ENCODE measurements around the gene PTTG2. TPM values are rescaled to one million over a fixed set of nuclear protein-coding genes. Genes with fewer than 3 reads are reported as not detected.

The PTTG2 gene
- polyA plus RNA-seq, 4 donors, result 0.09 TPM; not detected in 3

DNA sequence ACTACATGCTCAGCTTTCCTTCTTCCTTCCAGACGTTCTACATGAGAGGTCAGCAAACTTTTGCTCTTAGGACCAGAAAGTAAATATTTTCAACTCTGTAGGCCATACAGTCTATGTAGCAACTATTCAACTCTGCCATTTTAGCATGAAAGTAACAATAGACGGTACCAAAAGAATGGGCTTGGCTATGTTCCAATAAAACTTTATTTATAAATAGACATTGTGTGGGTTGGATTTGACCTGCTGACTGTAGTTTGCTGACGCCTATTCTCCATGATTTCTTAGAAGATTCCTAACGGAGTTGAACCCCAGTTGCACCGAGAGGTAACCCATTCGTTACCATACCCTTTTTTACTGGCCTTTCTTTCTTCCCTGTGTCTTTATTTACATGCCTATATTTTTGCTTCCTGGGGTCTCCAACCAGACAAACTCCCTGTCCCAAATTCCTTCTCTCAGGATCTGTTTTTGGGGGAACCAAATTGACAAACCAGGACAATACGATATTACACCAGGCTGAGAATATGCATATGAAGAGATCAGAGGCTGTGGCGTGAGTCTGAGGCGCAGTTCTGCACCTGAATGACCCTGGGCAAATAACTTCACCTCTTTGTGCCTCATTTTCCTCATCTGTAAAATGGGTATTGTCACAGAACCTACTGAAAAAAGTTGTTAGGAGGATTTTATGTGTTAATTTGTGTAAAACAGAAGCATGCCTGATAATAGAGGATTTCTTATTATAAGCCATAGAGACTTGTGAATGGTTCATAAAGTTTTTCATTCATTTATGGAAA is 10.4 kb upstream of the PTTG2 start:
- WGBS, 3 donors, result 81 to 94% (median 87%) methylated on average over 9 of the region's 9 CpGs

DNA sequence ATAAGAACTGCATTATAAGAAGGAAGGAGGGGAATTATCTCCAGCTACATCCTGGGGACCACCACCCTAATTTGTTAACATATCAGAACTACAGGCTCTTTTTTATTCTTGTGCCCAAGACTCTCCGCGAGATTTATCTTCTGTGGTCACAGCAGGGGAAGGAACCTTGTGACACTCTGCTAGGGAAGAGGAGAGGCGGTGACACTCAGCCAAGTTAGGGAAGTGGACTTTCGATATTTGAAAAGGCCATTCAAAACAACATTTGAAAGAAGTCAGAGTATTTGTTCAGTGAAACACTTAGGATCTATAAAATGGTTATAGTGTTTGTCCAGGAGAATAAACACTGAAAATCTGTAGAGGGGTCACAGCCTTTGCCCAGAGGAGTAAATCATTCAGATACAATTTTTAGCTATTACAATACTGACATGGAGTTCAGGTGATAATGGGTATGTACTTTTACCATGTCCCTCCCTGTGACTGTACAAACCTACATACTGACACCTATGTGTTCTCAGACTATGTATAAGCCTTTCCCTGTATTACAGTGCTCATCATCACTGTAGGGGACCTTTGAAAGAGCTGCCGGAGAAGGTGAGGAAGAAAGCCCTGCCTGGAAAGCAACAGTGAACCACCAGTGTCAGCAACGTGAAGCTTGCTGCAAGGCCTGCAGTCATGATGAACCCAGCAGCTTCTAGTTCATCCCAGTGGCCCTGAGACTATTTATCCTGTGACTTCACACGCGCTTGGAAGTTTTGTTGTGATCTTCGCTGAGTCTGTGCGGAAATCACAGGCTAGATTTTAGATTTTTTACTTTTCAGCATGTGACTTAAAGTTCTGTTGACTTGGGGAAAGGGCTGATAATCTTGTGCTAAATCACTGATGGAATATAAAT is 8.5 kb upstream of the PTTG2 start:
- Histone ChIP-seq H3K27me3 (ENCODE audit: control insufficient read depth in 3 of 3, insufficient read depth in 3 of 3, low read length in 3 of 3) (no peaks in the 10 kb centered on the region), H3K27ac (ENCODE audit: low read depth in 1 of 3, low read length in 2 of 3) (no peak overlapping the region), H3K9me3 (ENCODE audit: control insufficient read depth in 2 of 2, insufficient read depth in 1 of 2, low read depth in 1 of 2, low read length in 1 of 2) (no peaks in the 10 kb centered on the region), H3K4me3 (ENCODE audit: low read depth in 1 of 3, low read length in 3 of 3) (no peak overlapping the region), H3K36me3 (ENCODE audit: control insufficient read depth in 3 of 3, insufficient read depth in 2 of 3, low read depth in 1 of 3, low read length in 3 of 3) (no peaks in the 10 kb centered on the region), H3K4me1 (ENCODE audit: control insufficient read depth in 3 of 3, insufficient read depth in 2 of 3, low read depth in 1 of 3, low read length in 2 of 3) (no peaks in the 10 kb centered on the region)
- FAIRE-seq (no peak), DNase-seq (no peak)
- WGBS, 3 donors, result 82 to 91% (median 90%) methylated on average over 10 of the region's 10 CpGs

More for the DNA sequence above, 10.4 kb upstream of the PTTG2 start:
- FAIRE-seq (no peak), DNase-seq (no peak)
- no peak overlapping the region for H3K27ac ChIP-seq (ENCODE audit: low read depth in 1 of 3, low read length in 2 of 3)
- H3K27me3 ChIP-seq (ENCODE audit: control insufficient read depth in 3 of 3, insufficient read depth in 3 of 3, low read length in 3 of 3), result no peaks in the 10 kb centered on the region
- no peak overlapping the region for H3K4me3 ChIP-seq (ENCODE audit: low read depth in 1 of 3, low read length in 3 of 3)
- no peaks in the 10 kb centered on the region for H3K4me1 ChIP-seq (ENCODE audit: control insufficient read depth in 3 of 3, insufficient read depth in 2 of 3, low read depth in 1 of 3, low read length in 2 of 3)
- no peaks in the 10 kb centered on the region for H3K9me3 ChIP-seq (ENCODE audit: control insufficient read depth in 2 of 2, insufficient read depth in 1 of 2, low read depth in 1 of 2, low read length in 1 of 2)
- H3K36me3 ChIP-seq (ENCODE audit: control insufficient read depth in 3 of 3, insufficient read depth in 2 of 3, low read depth in 1 of 3, low read length in 3 of 3), result no peaks in the 10 kb centered on the region

DNA sequence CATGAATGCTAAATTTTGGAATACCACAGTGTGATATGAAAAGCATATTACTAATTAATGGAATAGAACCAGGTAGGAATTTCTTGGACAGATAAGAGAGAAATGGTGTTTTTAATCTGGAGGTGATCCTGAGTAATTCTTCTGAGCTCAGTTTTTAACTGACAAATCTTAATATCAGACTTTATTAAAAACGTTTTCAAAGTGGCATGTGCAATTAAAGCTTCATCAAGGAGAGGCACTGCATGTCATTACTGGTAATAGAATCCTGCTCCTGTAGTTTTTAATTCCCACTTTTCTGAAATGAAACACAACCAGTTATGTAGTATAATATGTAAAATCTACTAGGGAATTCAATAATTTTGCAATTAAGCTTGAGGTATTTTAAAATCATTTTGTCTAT is 7.0 kb upstream of the PTTG2 start:
- Histone ChIP-seq H3K36me3 (ENCODE audit: control insufficient read depth in 3 of 3, insufficient read depth in 2 of 3, low read depth in 1 of 3, low read length in 3 of 3) (no peaks in the 10 kb centered on the region), H3K27ac (ENCODE audit: low read depth in 1 of 3, low read length in 2 of 3) (no peak overlapping the region), H3K4me1 (ENCODE audit: control insufficient read depth in 3 of 3, insufficient read depth in 2 of 3, low read depth in 1 of 3, low read length in 2 of 3) (no peaks in the 10 kb centered on the region), H3K27me3 (ENCODE audit: control insufficient read depth in 3 of 3, insufficient read depth in 3 of 3, low read length in 3 of 3) (no peaks in the 10 kb centered on the region), H3K4me3 (ENCODE audit: low read depth in 1 of 3, low read length in 3 of 3) (no peak overlapping the region), H3K9me3 (ENCODE audit: control insufficient read depth in 2 of 2, insufficient read depth in 1 of 2, low read depth in 1 of 2, low read length in 1 of 2) (no peaks in the 10 kb centered on the region)
- DNase-seq (no peak), FAIRE-seq (no peak)
- WGBS, 3 donors, result 37 to 44% (median 43%) methylated on average over 1 of the region's 1 CpG

DNA sequence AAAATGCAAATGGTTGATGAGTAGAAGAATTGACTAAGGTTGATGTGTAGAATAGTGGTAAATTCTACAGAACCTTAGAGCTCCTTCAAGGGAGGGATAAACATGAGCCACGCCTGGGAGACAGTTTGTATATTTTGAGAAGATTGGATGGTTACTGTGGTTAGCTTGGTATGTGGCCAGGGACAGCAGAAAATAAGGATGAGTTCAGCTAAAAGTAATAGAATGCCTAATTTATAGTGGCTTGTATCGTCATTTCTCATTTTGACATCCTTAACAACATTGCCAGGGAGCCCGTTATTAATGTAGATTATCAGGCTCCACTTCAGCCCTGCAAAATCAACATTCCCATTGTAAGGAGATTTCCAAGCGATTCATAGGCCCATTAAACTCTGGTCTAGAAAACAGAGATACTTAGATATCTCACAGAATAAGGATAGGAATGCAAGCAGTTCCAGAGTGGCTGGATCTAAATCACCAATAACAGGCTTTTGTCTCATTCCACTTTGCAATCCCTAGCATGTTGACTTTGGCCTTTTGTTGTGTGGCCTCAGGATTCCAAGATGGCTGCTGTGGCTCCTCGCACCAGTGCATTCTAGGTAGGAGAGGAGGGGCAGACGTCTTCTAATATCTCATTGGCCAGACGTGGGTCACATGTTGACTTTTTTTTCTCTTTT is 6.4 kb upstream of the PTTG2 start:
- FAIRE-seq (no peak), DNase-seq (no peak)
- Histone ChIP-seq H3K4me3 (ENCODE audit: low read depth in 1 of 3, low read length in 3 of 3) (no peak overlapping the region), H3K9me3 (ENCODE audit: control insufficient read depth in 2 of 2, insufficient read depth in 1 of 2, low read depth in 1 of 2, low read length in 1 of 2) (no peaks in the 10 kb centered on the region), H3K4me1 (ENCODE audit: control insufficient read depth in 3 of 3, insufficient read depth in 2 of 3, low read depth in 1 of 3, low read length in 2 of 3) (no peaks in the 10 kb centered on the region), H3K36me3 (ENCODE audit: control insufficient read depth in 3 of 3, insufficient read depth in 2 of 3, low read depth in 1 of 3, low read length in 3 of 3) (no peaks in the 10 kb centered on the region), H3K27ac (ENCODE audit: low read depth in 1 of 3, low read length in 2 of 3) (no peak overlapping the region), H3K27me3 (ENCODE audit: control insufficient read depth in 3 of 3, insufficient read depth in 3 of 3, low read length in 3 of 3) (no peaks in the 10 kb centered on the region)
- 77 to 86% (median 78%) methylated on average over 7 of the region's 7 CpGs for WGBS, 3 donors

DNA sequence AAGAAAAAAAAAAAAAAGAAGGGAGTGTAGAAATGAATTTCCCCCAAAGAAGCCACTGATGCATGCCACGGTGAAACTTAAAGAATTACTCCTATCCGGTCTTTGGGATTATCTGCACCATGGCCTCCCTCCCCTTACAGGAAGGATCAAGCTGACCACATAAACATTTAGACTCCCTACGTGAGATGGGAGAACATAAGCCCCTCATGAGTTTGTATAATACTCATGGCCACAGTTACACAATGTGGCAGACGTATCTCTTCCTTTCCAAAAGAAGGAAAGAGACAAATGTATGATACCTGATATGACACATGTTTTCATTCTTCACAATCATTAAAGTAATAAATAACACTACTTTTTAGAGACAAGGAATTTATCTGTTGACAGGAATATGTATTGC is 3.3 kb upstream of the PTTG2 start:
- H3K27ac ChIP-seq (ENCODE audit: low read depth in 1 of 3, low read length in 2 of 3), result no peak overlapping the region
- DNase-seq (no peak), FAIRE-seq (no peak)
- H3K4me3 ChIP-seq (ENCODE audit: low read depth in 1 of 3, low read length in 3 of 3), result no peak overlapping the region
- H3K9me3 ChIP-seq (ENCODE audit: control insufficient read depth in 2 of 2, insufficient read depth in 1 of 2, low read depth in 1 of 2, low read length in 1 of 2), result no peaks in the 10 kb centered on the region
- no peaks in the 10 kb centered on the region for H3K27me3 ChIP-seq (ENCODE audit: control insufficient read depth in 3 of 3, insufficient read depth in 3 of 3, low read length in 3 of 3)
- WGBS, 3 donors, result 70 to 81% (median 81%) methylated on average over 4 of the region's 4 CpGs
- H3K36me3 ChIP-seq (ENCODE audit: control insufficient read depth in 3 of 3, insufficient read depth in 2 of 3, low read depth in 1 of 3, low read length in 3 of 3), result no peaks in the 10 kb centered on the region
- no peaks in the 10 kb centered on the region for H3K4me1 ChIP-seq (ENCODE audit: control insufficient read depth in 3 of 3, insufficient read depth in 2 of 3, low read depth in 1 of 3, low read length in 2 of 3)

DNA sequence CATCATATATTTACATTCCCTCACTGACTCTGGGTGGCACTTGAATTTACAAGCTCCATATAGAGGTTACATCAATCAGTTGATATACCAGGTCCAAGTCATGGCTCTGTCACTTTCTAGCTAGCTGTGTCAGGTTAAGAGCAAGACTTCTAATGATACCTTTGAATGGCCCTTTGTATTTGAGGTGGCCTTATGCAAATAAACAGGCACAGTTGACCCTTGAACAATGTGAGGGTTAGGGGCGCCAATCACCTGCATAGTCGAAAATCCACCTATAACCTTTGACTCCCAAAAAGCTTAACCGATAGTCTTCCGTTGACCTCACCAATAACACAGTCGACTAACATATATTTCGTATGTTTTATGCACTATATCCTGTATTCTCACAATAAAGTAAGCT is 1.3 kb upstream of the PTTG2 start:
- Histone ChIP-seq H3K27ac (ENCODE audit: low read depth in 1 of 3, low read length in 2 of 3) (no peak overlapping the region), H3K27me3 (ENCODE audit: control insufficient read depth in 3 of 3, insufficient read depth in 3 of 3, low read length in 3 of 3) (no peaks in the 10 kb centered on the region), H3K9me3 (ENCODE audit: control insufficient read depth in 2 of 2, insufficient read depth in 1 of 2, low read depth in 1 of 2, low read length in 1 of 2) (no peaks in the 10 kb centered on the region), H3K36me3 (ENCODE audit: control insufficient read depth in 3 of 3, insufficient read depth in 2 of 3, low read depth in 1 of 3, low read length in 3 of 3) (no peaks in the 10 kb centered on the region), H3K4me3 (ENCODE audit: low read depth in 1 of 3, low read length in 3 of 3) (no peak overlapping the region), H3K4me1 (ENCODE audit: control insufficient read depth in 3 of 3, insufficient read depth in 2 of 3, low read depth in 1 of 3, low read length in 2 of 3) (no peaks in the 10 kb centered on the region)
- 65 to 86% (median 85%) methylated on average over 6 of the region's 6 CpGs for WGBS, 3 donors
- no peak for DNase-seq
- no peak for FAIRE-seq

DNA sequence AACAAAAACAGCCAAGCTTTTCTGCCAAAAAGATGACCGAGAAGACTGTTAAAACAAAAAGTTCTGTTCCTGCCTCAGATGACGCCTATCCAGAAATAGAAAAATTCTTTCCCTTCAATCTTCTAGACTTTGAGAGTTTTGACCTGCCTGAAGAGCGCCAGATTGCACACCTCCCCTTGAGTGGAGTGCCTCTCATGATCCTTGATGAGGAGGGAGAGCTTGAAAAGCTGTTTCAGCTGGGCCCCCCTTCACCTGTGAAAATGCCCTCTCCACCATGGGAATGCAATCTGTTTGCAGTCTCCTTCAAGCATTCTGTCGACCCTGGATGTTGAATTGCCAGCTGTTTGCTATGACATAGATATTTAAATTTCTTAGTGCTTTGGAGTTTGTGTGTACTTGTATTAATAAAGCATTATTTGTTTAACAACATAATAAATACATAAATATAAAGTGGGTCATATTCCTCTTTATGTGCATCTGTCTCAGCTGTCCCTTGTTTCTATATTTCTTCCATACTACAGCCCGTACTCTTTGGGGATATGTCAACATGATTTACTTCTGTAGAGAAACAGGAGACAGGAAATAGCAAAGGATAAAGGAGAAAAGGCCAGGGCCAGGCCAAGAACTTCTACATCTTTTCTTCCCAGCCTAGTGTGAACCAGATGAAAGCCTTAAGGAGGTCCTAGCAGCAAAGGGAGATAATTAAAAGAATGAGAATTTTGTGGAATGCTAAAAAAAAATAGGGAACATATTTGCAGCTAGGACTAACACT is 667 bp downstream of the PTTG2 start:
- no peak for DNase-seq
- Histone ChIP-seq H3K9me3 (ENCODE audit: control insufficient read depth in 2 of 2, insufficient read depth in 1 of 2, low read depth in 1 of 2, low read length in 1 of 2) (no peaks in the 10 kb centered on the region), H3K27ac (ENCODE audit: low read depth in 1 of 3, low read length in 2 of 3) (no peak overlapping the region), H3K4me1 (ENCODE audit: control insufficient read depth in 3 of 3, insufficient read depth in 2 of 3, low read depth in 1 of 3, low read length in 2 of 3) (peaks cover 0 to 3% (median 0%) of the 10 kb centered on the region in 3 donors), H3K27me3 (ENCODE audit: control insufficient read depth in 3 of 3, insufficient read depth in 3 of 3, low read length in 3 of 3) (no peaks in the 10 kb centered on the region), H3K36me3 (ENCODE audit: control insufficient read depth in 3 of 3, insufficient read depth in 2 of 3, low read depth in 1 of 3, low read length in 3 of 3) (no peaks in the 10 kb centered on the region), H3K4me3 (ENCODE audit: low read depth in 1 of 3, low read length in 3 of 3) (no peak overlapping the region)
- no peak for FAIRE-seq
- 76 to 90% (median 80%) methylated on average over 5 of the region's 5 CpGs for WGBS, 3 donors

Measured in small intestine (tissue), 7 donors.